Upper lobe of left lung (tissue), 6 donors: ENCODE results near the gene RTCB. TPM values are rescaled to one million over a fixed set of nuclear protein-coding genes. Genes with fewer than 3 reads are reported as not detected.

Experiments used
- ATAC-seq, 2 donors: fragments of 200-7000 bp; cut with Tn5 transposase; one replicate each; pipeline ENCODE4 v1.9.1; 2022; ENCODE audit warnings: mild to moderate bottlenecking in 2 of 2, moderate library complexity in 2 of 2; ENCODE audit not compliant: low FRiP score in 2 of 2
- DNase-seq, 2 donors: peaks; one replicate each; pipeline ENCODE4 v3.0.0-alpha.2; 2019 to 2020
- H3K27ac ChIP-seq, 4 donors: fragments of 200-600 bp; sonication (generic); one replicate each; pipeline ENCODE4 v1.5.1; 2016 to 2019
- H3K27me3 ChIP-seq, 4 donors: fragments of 200-600 bp; sonication (generic); one replicate each; pipeline ENCODE4 v1.5.1; 2017 to 2019
- H3K36me3 ChIP-seq, 4 donors: fragments of 200-600 bp; sonication (generic); one replicate each; pipeline ENCODE4 v1.5.1; 2016 to 2019
- H3K4me1 ChIP-seq, 4 donors: fragments of 200-600 bp; sonication (generic); one replicate each; pipeline ENCODE4 v1.5.1; 2018 to 2019
- H3K4me3 ChIP-seq, 4 donors: fragments of 200-600 bp; sonication (generic); one replicate each; pipeline ENCODE4 v1.5.1; 2017 to 2019; ENCODE audit warnings: mild to moderate bottlenecking in 2 of 4, moderate library complexity in 1 of 4
- H3K9me3 ChIP-seq, 4 donors: fragments of 200-600 bp; sonication (generic); one replicate each; pipeline ENCODE4 v1.5.1; 2018 to 2019
- CTCF ChIP-seq, 6 experiments: fragments of 450-650 bp in 4 of 6; fragments of 200-600 bp in 2 of 6; sonication (generic) in 2 of 6; IDR thresholded peaks; one replicate each; pipeline ENCODE4 v1.5.1; 2016 to 2019; ENCODE audit warnings: antibody characterized with exemption in 6 of 6
- EP300 ChIP-seq, 4 donors: sonication (generic); formaldehyde crosslinking; IDR thresholded peaks; one replicate each; pipeline ENCODE4 v1.5.1; 2017; ENCODE audit warnings: antibody characterized with exemption in 4 of 4, control low read depth in 2 of 4
- POLR2A ChIP-seq, 4 donors: fragments of 450-650 bp; IDR thresholded peaks; one replicate each; pipeline ENCODE4 v1.5.1; 2016 to 2017; ENCODE audit warnings: antibody characterized with exemption in 4 of 4, mild to moderate bottlenecking in 2 of 4
- POLR2AphosphoS5 ChIP-seq, 2 donors: sonication (generic); formaldehyde crosslinking; IDR thresholded peaks; one replicate each; pipeline ENCODE4 v1.5.1; 2017; ENCODE audit warnings: antibody characterized with exemption in 2 of 2
- WGBS, 2 donors: methylation state at CpG; one replicate each; pipeline ENCODE4 v1.1.5; 2017 to 2018; 5-methylcytosine and 5-hydroxymethylcytosine counted together
- total RNA-seq, 6 donors: library from RNA; depleted of rRNA in 4 of 6; stranded (reverse); fragments of >200 nt in 4 of 6; gene quantifications; one replicate each; pipeline versions ENCODE4 v1.1.0 to v1.2.1, GENCODE V29; 2016 to 2021
- donor health status: DM: no; HTN: no; CAD: no; lungs with moderate emphysema.
- donor health status: DM: no; HTN: yes; CAD: no; lungs with severe emphysema.

The RTCB gene
- total RNA-seq, 6 donors from 2014 or later, result 45.3 to 71.4 (median 63.7) TPM

GRCh38 chr22:32348031-32348611, 63.9 kb downstream of the RTCB start:
- H3K27ac ChIP-seq, result no peak overlapping the region
- no peaks in the 10 kb centered on the region for H3K36me3 ChIP-seq
- no peaks in the 10 kb centered on the region for H3K4me1 ChIP-seq
- no peak overlapping the region for H3K4me3 ChIP-seq
- H3K27me3 ChIP-seq, result no peaks in the 10 kb centered on the region
- TF ChIP-seq CTCF (IDR thresholded peaks at IDR 0.05) (no peak), POLR2AphosphoS5 (IDR thresholded peaks at IDR 0.05) (no peak), POLR2A (IDR thresholded peaks at IDR 0.05) (no peak), EP300 (IDR thresholded peaks at IDR 0.05) (no peak)
- no peaks in the 10 kb centered on the region for H3K9me3 ChIP-seq
- WGBS, 2 donors, result 72 to 88% methylated on average over 6 of the region's 6 CpGs
- DNase-seq, result no peak
- ATAC-seq, result no peak

GRCh38 chr22:32343941-32344340, 68.1 kb downstream of the RTCB start:
- Histone ChIP-seq H3K9me3 (no peaks in the 10 kb centered on the region), H3K4me1 (no peaks in the 10 kb centered on the region), H3K36me3 (no peaks in the 10 kb centered on the region), H3K4me3 (no peak overlapping the region), H3K27me3 (no peaks in the 10 kb centered on the region), H3K27ac (no peak overlapping the region)
- 47 to 71% methylated on average over 5 of the region's 5 CpGs for WGBS, 2 donors
- no peak for TF ChIP-seq CTCF (IDR thresholded peaks at IDR 0.05)
- TF ChIP-seq POLR2A (IDR thresholded peaks at IDR 0.05), result no peak
- no peak for TF ChIP-seq POLR2AphosphoS5 (IDR thresholded peaks at IDR 0.05)
- TF ChIP-seq EP300 (IDR thresholded peaks at IDR 0.05), result no peak
- DNase-seq (no peak), ATAC-seq (no peak)

- no peak for DNase-seq
- H3K36me3 ChIP-seq, result no peaks in the 10 kb centered on the region
- H3K4me1 ChIP-seq, result peaks cover 0 to 5% (median 5%) of the 10 kb centered on the region in 4 donors
- no peak for TF ChIP-seq CTCF (IDR thresholded peaks at IDR 0.05)
- TF ChIP-seq POLR2AphosphoS5 (IDR thresholded peaks at IDR 0.05), result no peak
- no peak for TF ChIP-seq EP300 (IDR thresholded peaks at IDR 0.05)
- TF ChIP-seq POLR2A (IDR thresholded peaks at IDR 0.05), result no peak
- H3K4me3 ChIP-seq, result no peak overlapping the region
- no peak overlapping the region for H3K27ac ChIP-seq
- H3K9me3 ChIP-seq, result no peaks in the 10 kb centered on the region
- 82 to 85% methylated on average over 2 of the region's 2 CpGs for WGBS, 2 donors
- no peak for ATAC-seq
- H3K27me3 ChIP-seq, result no peaks in the 10 kb centered on the region
Observed at GRCh38 chr22:32342977-32343376, 69.1 kb downstream of the RTCB start.

GRCh38 chr22:32341122-32341740, 70.8 kb downstream of the RTCB start:
- Histone ChIP-seq H3K4me1 (peaks cover 3 to 10% (median 7%) of the 10 kb centered on the region in 4 donors), H3K27ac (no peak overlapping the region), H3K27me3 (no peaks in the 10 kb centered on the region), H3K9me3 (no peaks in the 10 kb centered on the region), H3K36me3 (no peaks in the 10 kb centered on the region), H3K4me3 (no peak overlapping the region)
- WGBS, 2 donors, result 81 to 82% methylated on average over 13 of the region's 13 CpGs
- peak in 1 of 2 donors; percentile 22 for ATAC-seq
- TF ChIP-seq POLR2AphosphoS5 (IDR thresholded peaks at IDR 0.05) (no peak), POLR2A (IDR thresholded peaks at IDR 0.05) (no peak), CTCF (IDR thresholded peaks at IDR 0.05) (no peak), EP300 (IDR thresholded peaks at IDR 0.05) (no peak)
- DNase-seq, result no peak

GRCh38 chr22:32340411-32340810, 71.6 kb downstream of the RTCB start:
- DNase-seq (no peak), ATAC-seq (no peak)
- no peak overlapping the region for H3K27ac ChIP-seq
- no peak overlapping the region for H3K4me3 ChIP-seq
- WGBS, 2 donors, result 74 to 86% methylated on average over 10 to 11 of the region's 11 CpGs
- H3K36me3 ChIP-seq, result no peaks in the 10 kb centered on the region
- no peak for TF ChIP-seq CTCF (IDR thresholded peaks at IDR 0.05)
- TF ChIP-seq EP300 (IDR thresholded peaks at IDR 0.05), result no peak
- no peak for TF ChIP-seq POLR2AphosphoS5 (IDR thresholded peaks at IDR 0.05)
- no peak for TF ChIP-seq POLR2A (IDR thresholded peaks at IDR 0.05)
- no peaks in the 10 kb centered on the region for H3K27me3 ChIP-seq
- no peaks in the 10 kb centered on the region for H3K9me3 ChIP-seq
- H3K4me1 ChIP-seq, result peaks cover 6 to 11% (median 9%) of the 10 kb centered on the region in 4 donors
